Endothelial cell of umbilical vein (primary cell): ENCODE measurements around the gene NXNL2. TPM values are rescaled to one million over a fixed set of nuclear protein-coding genes. Genes with fewer than 3 reads are reported as not detected.

Experiments
- BruUV-seq: library from RNA; stranded (reverse); fragments of 400-500 nt; replicated peaks from 2 replicates; lab custom pipeline; 2021; lab: Mats Ljungman, UMichigan
- CTCF ChIA-PET: fragments of 300-600, 350-600 bp; sonication (Branson Sonifier 250); formaldehyde crosslinking; loops from one replicate; lab custom pipeline; 2021; ENCODE audit warnings: antibody characterized with exemption, inconsistent platforms; lab: Charles Lee
- POLR2A ChIA-PET: fragments of 300-600, 350-600 bp; sonication (Branson Sonifier 250); formaldehyde crosslinking; loops from one replicate; lab custom pipeline; 2021; ENCODE audit warnings: antibody characterized with exemption, inconsistent platforms; lab: Charles Lee
- DNase-seq: peaks from one replicate; pipeline ENCODE4 v3.0.0-alpha.2; 2011; ENCODE audit warnings: low read depth, low spot score
- FAIRE-seq: peaks from 2 replicates; lab custom pipeline; 2011; peaks lifted over from hg19 to GRCh38; lab: Jason Lieb, UNC
- H2AFZ ChIP-seq: 2 replicates; pipeline ENCODE4 v1.6.0; 2012; ENCODE audit warnings: low read depth, low read length, control low read depth, inconsistent platforms
- H3K27ac ChIP-seq: 2 replicates; pipeline ENCODE4 v1.5.1; 2011; ENCODE audit warnings: low read depth, mild to moderate bottlenecking, control low read depth, low read length, moderate library complexity; ENCODE audit not compliant: insufficient read depth
- H3K27me3 ChIP-seq, 2 experiments: 2 replicates each; pipeline versions ENCODE4 v1.6.0 to v1.6.1; 2011; ENCODE audit warnings: low read length in 2 of 2, mixed read lengths in 1 of 2; ENCODE audit not compliant: control insufficient read depth in 2 of 2, insufficient read depth in 2 of 2
- H3K36me3 ChIP-seq, 2 experiments: 2 replicates in 1 of 2; 3 replicates in 1 of 2; pipeline ENCODE4 v1.5.1; 2011; ENCODE audit warnings: low read length in 2 of 2, mild to moderate bottlenecking in 1 of 2, moderate library complexity in 1 of 2; ENCODE audit not compliant: control insufficient read depth in 2 of 2, insufficient read depth in 2 of 2; ENCODE audit errors: extremely low read depth in 1 of 2
- H3K4me1 ChIP-seq: 3 replicates; pipeline ENCODE4 v1.5.1; 2011; ENCODE audit warnings: mild to moderate bottlenecking, low read length; ENCODE audit not compliant: control insufficient read depth, insufficient read depth; ENCODE audit errors: extremely low read depth
- H3K4me2 ChIP-seq: 2 replicates; pipeline ENCODE4 v1.6.1; 2011; ENCODE audit warnings: low read length, control low read depth, mixed read lengths; ENCODE audit not compliant: insufficient read depth
- H3K4me3 ChIP-seq, 3 experiments: fragments of 200-600 bp in 1 of 3; sonication (generic), shearing (Covaris generic) in 1 of 3; replicated peaks in 1 of 3; 2 replicates each; pipeline ENCODE4 v1.5.1; 2011 to 2016; ENCODE audit warnings: control low read depth in 3 of 3, low read length in 3 of 3, mild to moderate bottlenecking in 2 of 3, inconsistent platforms in 1 of 3, low read depth in 1 of 3, moderate library complexity in 1 of 3; ENCODE audit not compliant: insufficient read depth in 1 of 3
- H3K79me2 ChIP-seq: 2 replicates; pipeline ENCODE4 v1.6.0; 2012; ENCODE audit warnings: low read length, inconsistent platforms; ENCODE audit not compliant: control insufficient read depth, insufficient read depth
- H3K9ac ChIP-seq: replicated peaks from 2 replicates; pipeline ENCODE3; 2011; ENCODE audit warnings: low read length, control low read depth; ENCODE audit not compliant: insufficient read depth; ENCODE audit errors: extremely low read depth
- H3K9me1 ChIP-seq: replicated peaks from 3 replicates; pipeline ENCODE4 v1.6.0; 2011; ENCODE audit warnings: mild to moderate bottlenecking, low read length; ENCODE audit not compliant: control insufficient read depth, insufficient read depth; ENCODE audit errors: extremely low read depth
- H3K9me3 ChIP-seq: replicated peaks from 2 replicates; pipeline ENCODE4 v1.5.1; 2012; ENCODE audit warnings: low read length, inconsistent platforms; ENCODE audit not compliant: control insufficient read depth, insufficient read depth
- H4K20me1 ChIP-seq: replicated peaks from 2 replicates; pipeline ENCODE3; 2011; ENCODE audit warnings: mild to moderate bottlenecking, low read length; ENCODE audit not compliant: control insufficient read depth, insufficient read depth; ENCODE audit errors: extremely low read depth
- EZH2 ChIP-seq: IDR thresholded peaks from 2 replicates; pipeline ENCODE4 v1.6.1; 2012; ENCODE audit warnings: borderline replicate concordance, low read depth, mild to moderate bottlenecking, moderate library complexity, low read length, inconsistent platforms; ENCODE audit not compliant: severe bottlenecking
- FOS ChIP-seq: IDR thresholded peaks from 2 replicates; pipeline ENCODE4 v1.6.1; 2011; ENCODE audit warnings: mild to moderate bottlenecking, low read length, moderate library complexity, borderline replicate concordance; ENCODE audit not compliant: insufficient read depth
- GATA2 ChIP-seq: IDR thresholded peaks from 2 replicates; pipeline ENCODE4 v1.7.0; 2011; ENCODE audit warnings: low read depth, mild to moderate bottlenecking, moderate library complexity, mixed read lengths, low read length; ENCODE audit not compliant: insufficient read length, insufficient read depth
- JUN ChIP-seq: IDR thresholded peaks from 2 replicates; pipeline ENCODE4 v1.6.1; 2011; ENCODE audit warnings: borderline replicate concordance, low read depth; ENCODE audit not compliant: insufficient read length, insufficient read depth
- MAX ChIP-seq: IDR thresholded peaks from 2 replicates; pipeline ENCODE4 v1.6.1; 2011; ENCODE audit not compliant: insufficient read depth, insufficient read length
- MYC ChIP-seq: IDR thresholded peaks from one replicate; pipeline ENCODE4 v1.6.1; 2011; ENCODE audit warnings: mild to moderate bottlenecking, low read depth, low read length
- POLR2A ChIP-seq: IDR thresholded peaks from 2 replicates; pipeline ENCODE4 v1.6.1; 2012; ENCODE audit warnings: low read depth, mild to moderate bottlenecking, control low read depth, low read length
- POLR2AphosphoS5 ChIP-seq: IDR thresholded peaks from 2 replicates; pipeline ENCODE4 v1.6.1; 2012; ENCODE audit warnings: low read depth, mild to moderate bottlenecking, control low read depth, low read length, moderate library complexity; ENCODE audit not compliant: insufficient read depth
- dilution Hi-C: fragments of 300-500 bp; cut with MboI; formaldehyde crosslinking; loops from one replicate; pipeline ENCODE4 v1.15.0; 2019; ENCODE audit warnings: low sequenced_read_pairs; ENCODE audit not compliant: extremely low pct_ligation_motif_present
- intact Hi-C: fragments of 100-400 bp; cut with micrococcal nuclease; formaldehyde crosslinking; loops from one replicate; pipeline ENCODE4 v1.10.0; 2022
- polyA plus RNA-seq, 4 experiments: library from polyadenylated mRNA; depleted of rRNA in 3 of 4; stranded (reverse) in 3 of 4; unstranded in 1 of 4; fragments of >200 nt; gene quantifications; 2 replicates each; pipeline versions ENCODE4 v1.2.1 to v1.2.3, GENCODE V29; 2011 to 2012; ENCODE audit warnings: missing spikeins in 1 of 4
- total RNA-seq: library from RNA; stranded (reverse); gene quantifications from 2 replicates; pipeline ENCODE4 v1.2.3, GENCODE V29; 2021
- TF ChIP-seq, protein P1 (sequence below), 2 donors: IDR thresholded peaks; 1 replicate in 1 of 2; 2 replicates in 1 of 2; pipeline ENCODE4 v1.5.1; 2011; ENCODE audit warnings: low read length in 2 of 2, mild to moderate bottlenecking in 2 of 2, moderate library complexity in 2 of 2, control low read depth in 1 of 2, inconsistent platforms in 1 of 2, low read depth in 1 of 2; ENCODE audit not compliant: insufficient read depth in 1 of 2; ENCODE audit errors: extremely low read depth in 1 of 2

The NXNL2 gene
- total and polyA plus RNA-seq, 2 donors (not counting 3 experiments of a cell fraction or from before 2014, with no cell fraction given): 0.14 TPM; not detected in 1

DNA sequence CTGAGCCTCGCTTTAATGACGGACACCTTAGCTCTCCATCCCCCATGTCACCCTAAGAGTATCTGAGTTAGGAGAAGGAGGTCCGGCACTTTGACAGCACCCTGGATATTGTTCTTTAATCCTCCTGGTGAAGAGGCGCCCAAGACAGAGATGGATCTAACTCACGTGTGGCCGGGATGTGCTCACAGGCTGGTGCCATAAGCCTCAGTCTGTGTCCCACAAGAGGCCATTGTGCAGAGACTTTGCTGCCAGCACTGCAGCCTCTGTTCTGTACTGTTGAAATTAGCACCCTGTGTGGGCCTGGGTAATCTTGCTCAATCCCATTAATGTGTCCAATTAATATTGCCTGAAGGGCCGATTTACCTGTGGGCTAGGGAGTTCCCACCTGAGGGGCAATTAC lies 37.7 kb downstream of the NXNL2 start:
- H3K9me1 ChIP-seq: no peaks in the 10 kb centered on the region
- H3K9ac ChIP-seq: no peak overlapping the region
- H3K4me1 ChIP-seq: no peaks in the 10 kb centered on the region
- no peaks in the 10 kb centered on the region for H4K20me1 ChIP-seq
- H3K79me2 ChIP-seq: no peaks in the 10 kb centered on the region
- ChIA-PET CTCF (no interaction called here), POLR2A (no interaction called here)
- H2AFZ ChIP-seq: no peak overlapping the region
- H3K27me3 ChIP-seq: no peaks in the 10 kb centered on the region
- no peak for FAIRE-seq
- no peak overlapping the region for H3K27ac ChIP-seq
- no peak overlapping the region for H3K4me2 ChIP-seq
- no peaks in the 10 kb centered on the region for H3K9me3 ChIP-seq
- H3K4me3 ChIP-seq: no peak overlapping the region
- intact Hi-C loops (no loop called here), dilution Hi-C loops (no loop called here)
- BruUV-seq: no TSS peak
- no peak for DNase-seq
- H3K36me3 ChIP-seq: no peaks in the 10 kb centered on the region
- no peak for TF ChIP-seq FOS
- TF ChIP-seq MAX: no peak
- TF ChIP-seq, protein P1, sequence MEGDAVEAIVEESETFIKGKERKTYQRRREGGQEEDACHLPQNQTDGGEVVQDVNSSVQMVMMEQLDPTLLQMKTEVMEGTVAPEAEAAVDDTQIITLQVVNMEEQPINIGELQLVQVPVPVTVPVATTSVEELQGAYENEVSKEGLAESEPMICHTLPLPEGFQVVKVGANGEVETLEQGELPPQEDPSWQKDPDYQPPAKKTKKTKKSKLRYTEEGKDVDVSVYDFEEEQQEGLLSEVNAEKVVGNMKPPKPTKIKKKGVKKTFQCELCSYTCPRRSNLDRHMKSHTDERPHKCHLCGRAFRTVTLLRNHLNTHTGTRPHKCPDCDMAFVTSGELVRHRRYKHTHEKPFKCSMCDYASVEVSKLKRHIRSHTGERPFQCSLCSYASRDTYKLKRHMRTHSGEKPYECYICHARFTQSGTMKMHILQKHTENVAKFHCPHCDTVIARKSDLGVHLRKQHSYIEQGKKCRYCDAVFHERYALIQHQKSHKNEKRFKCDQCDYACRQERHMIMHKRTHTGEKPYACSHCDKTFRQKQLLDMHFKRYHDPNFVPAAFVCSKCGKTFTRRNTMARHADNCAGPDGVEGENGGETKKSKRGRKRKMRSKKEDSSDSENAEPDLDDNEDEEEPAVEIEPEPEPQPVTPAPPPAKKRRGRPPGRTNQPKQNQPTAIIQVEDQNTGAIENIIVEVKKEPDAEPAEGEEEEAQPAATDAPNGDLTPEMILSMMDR (IDR thresholded peaks at IDR 0.05; ENCODE audit: extremely low read depth in 1 of 2, insufficient read depth in 1 of 2, low read depth in 1 of 2, low read length in 2 of 2): no peak
- TF ChIP-seq POLR2AphosphoS5: no peak
- TF ChIP-seq JUN: no peak
- no peak for TF ChIP-seq EZH2
- no peak for TF ChIP-seq POLR2A
- TF ChIP-seq MYC: no peak
- TF ChIP-seq GATA2: no peak
